C4-2B (cell line): Measurements from ENCODE around the gene TRPC4.

Source experiments
- CTCF ChIP-seq: fragments of 450-650 bp; conservative IDR thresholded peaks from 2 replicates; pipeline ENCODE4 v1.5.1; 2017; ENCODE audit warnings: mild to moderate bottlenecking
- ZFX ChIP-seq: fragments of 450-650 bp; IDR thresholded peaks from 2 replicates; pipeline ENCODE4 v1.6.1; 2017

GRCh38 chr13:37878496-37878895 is 8.9 kb upstream of the TRPC4 start:
- TF ChIP-seq CTCF, result no peak
- TF ChIP-seq ZFX, result no peak
